ENCODE measurements around the gene PID1.

GRCh38 chr2:229287823-229288222 is 16.7 kb upstream of the PID1 start:
- no peak for TF ChIP-seq CTCF (IDR thresholded peaks at IDR 0.05)
- no peak for TF ChIP-seq EP300 (IDR thresholded peaks at IDR 0.05)
- no peak for TF ChIP-seq POLR2AphosphoS5 (IDR thresholded peaks at IDR 0.05)
- no peak for TF ChIP-seq POLR2A (IDR thresholded peaks at IDR 0.05)
